IMR-90 (cell line): ENCODE results near the gene MAP3K7CL. TPM values are rescaled to one million over a fixed set of nuclear protein-coding genes. Genes with fewer than 3 reads are reported as not detected.
A peak's percentile ranks its signal among the peaks of the same experiment; 100 is the strongest.

Source experiments
- ATAC-seq: fragments of 200-7000 bp; cut with Tn5 transposase; 2 replicates; pipeline ENCODE4 v1.9.1; 2020; ENCODE audit warnings: low read depth, mild to moderate bottlenecking, moderate library complexity
- BruUV-seq: library from RNA; stranded (reverse); fragments of 400-500 nt; replicated peaks from 2 replicates; lab custom pipeline; 2021; lab: Mats Ljungman, UMichigan
- CTCF ChIA-PET: fragments of 300-600 bp; formaldehyde crosslinking; extraction: SDS; loops from one replicate; lab custom pipeline; 2021; ENCODE audit warnings: antibody characterized with exemption; lab: Yijun Ruan, JAX
- POLR2A ChIA-PET: fragments of 300-600 bp; sonication (Branson Sonifier 250); formaldehyde crosslinking; loops from one replicate; lab custom pipeline; 2022; ENCODE audit warnings: antibody characterized with exemption; ENCODE audit not compliant: unreplicated experiment; lab: Charles Lee
- DNase-seq: peaks from one replicate; pipeline ENCODE4 v3.0.0; 2013
- H2AFZ ChIP-seq: replicated peaks from 2 replicates; pipeline ENCODE3; 2013; ENCODE audit warnings: low read length, mild to moderate bottlenecking; ENCODE audit not compliant: poor library complexity
- H2AK5ac ChIP-seq: 2 replicates; pipeline ENCODE4 v1.6.1; 2013; ENCODE audit warnings: low read depth, low read length, inconsistent platforms
- H2AK9ac ChIP-seq: replicated peaks from 2 replicates; pipeline ENCODE3; 2013; ENCODE audit warnings: mild to moderate bottlenecking, low read depth, low read length, moderate library complexity; ENCODE audit not compliant: poor library complexity
- H2BK120ac ChIP-seq: 2 replicates; pipeline ENCODE4 v1.6.1; 2013; ENCODE audit warnings: low read depth, low read length, inconsistent platforms
- H2BK15ac ChIP-seq: 3 replicates; pipeline ENCODE4 v1.6.1; 2013; ENCODE audit warnings: low read depth, low read length, inconsistent platforms
- H2BK20ac ChIP-seq: 2 replicates; pipeline ENCODE4 v1.6.1; 2013; ENCODE audit warnings: low read depth, mild to moderate bottlenecking, inconsistent platforms, low read length, moderate library complexity
- H2BK5ac ChIP-seq: 2 replicates; pipeline ENCODE4 v1.6.1; 2013; ENCODE audit warnings: mild to moderate bottlenecking, low read depth, low read length, inconsistent platforms; ENCODE audit not compliant: poor library complexity, severe bottlenecking
- H3K14ac ChIP-seq: replicated peaks from 2 replicates; pipeline ENCODE4 v1.6.1; 2013; ENCODE audit warnings: low read depth, low read length, inconsistent platforms
- H3K18ac ChIP-seq: 2 replicates; pipeline ENCODE4 v1.6.1; 2013; ENCODE audit warnings: low read depth, low read length, control low read depth
- H3K23ac ChIP-seq: 2 replicates; pipeline ENCODE4 v1.6.1; 2013; ENCODE audit warnings: low read depth, low read length, inconsistent platforms
- H3K27ac ChIP-seq: 2 replicates; pipeline ENCODE4 v1.5.1; 2013; ENCODE audit warnings: mild to moderate bottlenecking, control low read depth, low read length; ENCODE audit not compliant: insufficient read depth
- H3K27me3 ChIP-seq: 2 replicates; pipeline ENCODE4 v1.6.1; 2013; ENCODE audit warnings: low read length; ENCODE audit not compliant: control insufficient read depth, insufficient read depth
- H3K36me3 ChIP-seq: 2 replicates; pipeline ENCODE4 v1.6.1; 2013; ENCODE audit warnings: low read length, mixed read lengths; ENCODE audit not compliant: control insufficient read depth, insufficient read depth
- H3K4ac ChIP-seq: 2 replicates; pipeline ENCODE4 v1.6.1; 2013; ENCODE audit warnings: low read depth, low read length, inconsistent platforms
- H3K4me1 ChIP-seq: 2 replicates; pipeline ENCODE4 v1.6.1; 2013; ENCODE audit warnings: low read length, mixed read lengths; ENCODE audit not compliant: control insufficient read depth, insufficient read depth
- H3K4me2 ChIP-seq: 2 replicates; pipeline ENCODE4 v1.6.1; 2013; ENCODE audit warnings: low read depth, mild to moderate bottlenecking, control low read depth, low read length, moderate library complexity
- H3K4me3 ChIP-seq: 2 replicates; pipeline ENCODE4 v1.5.1; 2013; ENCODE audit warnings: low read depth, mild to moderate bottlenecking, control low read depth, low read length, moderate library complexity; ENCODE audit not compliant: insufficient read depth
- H3K56ac ChIP-seq: 2 replicates; pipeline ENCODE4 v1.6.1; 2013; ENCODE audit warnings: low read length, inconsistent platforms; ENCODE audit not compliant: insufficient read depth; ENCODE audit errors: extremely low read depth
- H3K79me1 ChIP-seq, 2 experiments: 2 replicates each; pipeline ENCODE4 v1.6.1; 2013; ENCODE audit warnings: low read length in 2 of 2, inconsistent platforms in 1 of 2, low read depth in 1 of 2
- H3K9ac ChIP-seq: 2 replicates; pipeline ENCODE4 v1.6.1; 2013; ENCODE audit warnings: low read depth, low read length, control low read depth
- H3K9me1 ChIP-seq: 2 replicates; pipeline ENCODE4 v1.6.1; 2013; ENCODE audit warnings: low read length, inconsistent platforms; ENCODE audit not compliant: insufficient read depth
- H3K9me3 ChIP-seq: 2 replicates; pipeline ENCODE4 v1.6.1; 2013; ENCODE audit warnings: low read length; ENCODE audit not compliant: control insufficient read depth, insufficient read depth
- H4K20me1 ChIP-seq: 2 replicates; pipeline ENCODE4 v1.6.1; 2013; ENCODE audit warnings: low read length, inconsistent platforms; ENCODE audit not compliant: insufficient read depth
- H4K5ac ChIP-seq: 2 replicates; pipeline ENCODE4 v1.6.1; 2013; ENCODE audit warnings: mild to moderate bottlenecking, low read depth, low read length, control low read depth
- H4K8ac ChIP-seq, 2 experiments: 2 replicates each; pipeline ENCODE4 v1.6.1; 2013; ENCODE audit warnings: low read depth in 2 of 2, low read length in 2 of 2, control low read depth in 1 of 2, inconsistent platforms in 1 of 2
- H4K91ac ChIP-seq: 2 replicates; pipeline ENCODE4 v1.6.1; 2013; ENCODE audit warnings: low read depth, low read length, inconsistent platforms; ENCODE audit not compliant: insufficient read depth
- CEBPB ChIP-seq: IDR thresholded peaks from 2 replicates; pipeline ENCODE4 v1.6.1; 2012; ENCODE audit warnings: low read depth, low read length, improper control_type of control experiment
- CHD1 ChIP-seq: IDR thresholded peaks from 2 replicates; pipeline ENCODE4 v1.6.1; 2012; ENCODE audit warnings: low read depth, low read length, improper control_type of control experiment
- FOS ChIP-seq: fragments of 150-350 bp; IDR thresholded peaks from 2 replicates; pipeline ENCODE4 v1.6.1; 2016; ENCODE audit warnings: low read depth, low read length
- WGBS, 2 experiments: methylation state at CpG; one replicate each; pipeline versions ENCODE4 v1.1.5 to v1.1.7; 2013; ENCODE audit warnings: missing lambda C conversion rate in 2 of 2; ENCODE audit not compliant: insufficient read length in 1 of 2; ENCODE audit errors: extremely low coverage in 2 of 2; 5-methylcytosine and 5-hydroxymethylcytosine counted together
- dilution Hi-C: fragments of 300-500 bp; cut with HindIII; formaldehyde crosslinking; loops from one replicate; pipeline ENCODE4 v1.14.3; 2018; ENCODE audit warnings: low sequenced_read_pairs; ENCODE audit not compliant: unreplicated experiment
- in situ Hi-C: fragments of 300-500 bp; cut with MboI; formaldehyde crosslinking; loops from 3 replicates; pipeline ENCODE4 v1.14.3; 2019; ENCODE audit warnings: low sequenced_read_pairs, inconsistent platforms, mixed read lengths
- intact Hi-C: fragments of 100-400 bp; cut with micrococcal nuclease; formaldehyde crosslinking; loops from 2 replicates; pipeline ENCODE4 v1.10.0; 2022
- polyA plus RNA-seq, 3 experiments: library from polyadenylated mRNA; depleted of rRNA; stranded (reverse); fragments of >200 nt; gene quantifications; 2 replicates each; pipeline ENCODE4 v1.2.3, GENCODE V29; 2012; ENCODE audit warnings: low replicate concordance in 1 of 3
- total RNA-seq: library from RNA; depleted of rRNA; stranded (reverse); fragments of >200 nt; gene quantifications from 2 replicates; pipeline ENCODE4 v1.2.3, GENCODE V29; 2012

The MAP3K7CL gene
- total and polyA plus RNA-seq, 2 of the 4 experiments (the other 2 are of a cell fraction), result 21.0 to 22.3 TPM

- 0 out of 2 replicates have a peak, but pooled peaks cover 3% of the 10 kb centered on the region for H3K9me1 ChIP-seq
- H3K79me1 ChIP-seq, result no peaks in the 10 kb centered on the region
- ATAC-seq (peak; percentile 87), DNase-seq (peak; percentile 93)
- 0 out of 3 replicates have a peak overlapping the region, but pooled peaks have one; percentile 25 for H2BK15ac ChIP-seq
- intact Hi-C loops (no loop called here), in situ Hi-C loops (no loop called here), dilution Hi-C loops (no loop called here)
- H2BK120ac ChIP-seq, result peak overlapping the region; percentile 14; the same call in 1 of the 2 replicates
- ChIA-PET CTCF (no interaction called here), POLR2A (interaction anchor here (0.9 kb wide), 1 partner anchor 64 kb away, joined by 3 read pairs; no protein-coding TSS in a partner anchor)
- H3K18ac ChIP-seq, result peak overlapping the region; percentile 7; the same call in 1 of the 2 replicates
- H2AFZ ChIP-seq, result no peak overlapping the region
- no TSS peak for BruUV-seq
- no peaks in the 10 kb centered on the region for H3K27me3 ChIP-seq
- TF ChIP-seq CHD1 (no peak), FOS (peak; percentile 19; the same call in 1 of the 2 replicates), CEBPB (peak; percentile 80)
- peak overlapping the region; percentile 87 for H2BK5ac ChIP-seq
- peak overlapping the region; percentile 55 to 62; a peak in 2 of 4 replicates for H4K8ac ChIP-seq
- H3K14ac ChIP-seq, result no peak overlapping the region
- H2BK20ac ChIP-seq, result no peak overlapping the region; the same call in 1 of the 2 replicates
- peak overlapping the region; percentile 59; the same call in 1 of the 2 replicates for H3K4ac ChIP-seq
- peak overlapping the region; percentile 31; the same call in 1 of the 2 replicates for H3K4me2 ChIP-seq
- H3K9me3 ChIP-seq, result no peaks in the 10 kb centered on the region
- H2AK5ac ChIP-seq, result no peak overlapping the region
- H3K36me3 ChIP-seq, result no peaks in the 10 kb centered on the region
- H4K5ac ChIP-seq, result no peak overlapping the region
- 0 out of 2 replicates have a peak overlapping the region, but pooled peaks have one; percentile 9 for H3K56ac ChIP-seq
- H3K23ac ChIP-seq, result no peak overlapping the region
- H3K27ac ChIP-seq, result peak overlapping the region; percentile 67; the same call in 1 of the 2 replicates
- H4K91ac ChIP-seq, result no peak overlapping the region
- H3K9ac ChIP-seq, result no peak overlapping the region
- H2AK9ac ChIP-seq, result no peak overlapping the region
- no peak overlapping the region for H3K4me3 ChIP-seq
- peaks cover 2% of the 10 kb centered on the region for H3K4me1 ChIP-seq
- no peaks in the 10 kb centered on the region for H4K20me1 ChIP-seq
- WGBS, 2 experiments, result no CpG with 5 or more reads among the region's 1 CpG
Measured at GRCh38 chr21:29208682-29209059, 78.2 kb downstream of the MAP3K7CL start.
